ENCODE results near the gene TNNC2.

Gene TNNC2

GRCh38 chr20:45779011-45779915, 47.8 kb downstream of the TNNC2 start:
- peak; percentile 99 for DNase-seq (ENCODE audit: low spot score)

- no peak for DNase-seq (ENCODE audit: low spot score)
Observed at GRCh38 chr20:45776931-45777330, 50.2 kb downstream of the TNNC2 start.

GRCh38 chr20:45775411-45775810, 51.7 kb downstream of the TNNC2 start:
- DNase-seq (ENCODE audit: low spot score), result no peak

DNA sequence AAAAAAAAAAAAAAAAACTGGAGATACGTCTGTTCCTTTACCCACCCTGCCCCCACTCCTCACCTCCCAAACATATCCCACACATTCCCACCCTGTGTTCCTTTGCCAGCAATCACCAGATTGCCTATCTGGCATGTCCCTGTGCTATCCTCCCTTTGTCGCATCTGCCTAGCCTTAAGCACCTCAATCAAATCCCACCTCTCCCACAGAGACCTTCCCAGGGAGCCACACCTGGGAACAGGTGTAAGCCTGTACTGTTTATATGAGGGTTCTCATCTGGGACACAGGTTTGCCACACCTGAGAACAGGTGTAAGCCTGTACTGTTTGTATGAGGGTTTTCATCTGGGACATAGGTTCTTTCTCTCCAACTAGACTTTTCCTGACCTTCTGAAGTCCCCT, 52.2 kb downstream of the TNNC2 start:
- no peak for DNase-seq (ENCODE audit: low spot score)

All from kidney tubule cell (primary cell).